NCI-H2107 treated with DMSO at 0.1 percent for 48 hours (cell line): ENCODE data around the gene LHFPL3.

Experiments used
- DNase-seq: peaks from one replicate; lab custom pipeline; 2025; ENCODE audit not compliant: unreplicated experiment; lab: John Stamatoyannopoulos, UW

The LHFPL3 gene

GRCh38 chr7:104838537-104839299 is 510.3 kb downstream of the LHFPL3 start:
- no peak for DNase-seq

DNA sequence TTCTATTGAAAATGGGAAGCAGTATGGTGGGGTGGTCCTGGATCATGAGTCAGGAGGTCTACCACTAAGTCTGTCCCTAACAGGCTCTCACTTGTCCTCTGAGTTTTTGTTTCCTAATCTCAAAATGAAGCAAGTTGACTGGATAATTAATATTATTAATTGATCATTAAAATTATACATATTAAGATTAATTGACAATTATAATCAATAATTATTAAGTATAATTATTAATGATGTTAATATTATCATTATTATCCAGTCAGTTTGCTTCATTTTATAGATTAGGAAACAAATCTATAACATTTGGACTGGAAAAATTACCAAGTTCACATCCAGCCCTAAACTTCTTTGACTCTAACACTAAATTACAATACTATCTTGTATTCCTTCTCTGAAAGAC is 511.4 kb downstream of the LHFPL3 start:
- DNase-seq: no peak

GRCh38 chr7:104841798-104842197 is 513.4 kb downstream of the LHFPL3 start:
- DNase-seq: no peak

GRCh38 chr7:104843198-104843597 is 514.8 kb downstream of the LHFPL3 start:
- no peak for DNase-seq

GRCh38 chr7:104845557-104845956 is 517.2 kb downstream of the LHFPL3 start:
- DNase-seq: no peak

DNA sequence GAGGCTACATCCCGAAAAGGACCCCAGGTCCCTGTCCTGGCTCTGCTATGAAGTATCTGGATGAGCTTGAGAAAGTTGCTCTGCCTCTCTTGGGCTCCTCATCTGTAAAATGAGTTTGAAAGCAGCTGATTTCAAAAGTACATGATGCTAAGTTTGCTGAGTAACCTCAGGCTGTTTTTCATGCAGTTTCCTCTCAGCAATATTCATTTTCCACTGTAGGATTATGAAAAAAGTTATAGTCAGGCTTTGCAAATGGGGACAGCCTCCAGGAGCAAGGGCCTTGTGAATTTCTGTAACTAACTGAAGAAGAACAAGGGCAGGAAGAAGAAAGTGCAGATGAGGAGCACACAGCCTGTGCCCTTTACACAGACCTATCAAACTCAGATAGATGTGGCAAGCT is 518.3 kb downstream of the LHFPL3 start:
- no peak for DNase-seq

- DNase-seq: peak; percentile 52
Measured at GRCh38 chr7:104848138-104848990, 520.0 kb downstream of the LHFPL3 start.

DNA sequence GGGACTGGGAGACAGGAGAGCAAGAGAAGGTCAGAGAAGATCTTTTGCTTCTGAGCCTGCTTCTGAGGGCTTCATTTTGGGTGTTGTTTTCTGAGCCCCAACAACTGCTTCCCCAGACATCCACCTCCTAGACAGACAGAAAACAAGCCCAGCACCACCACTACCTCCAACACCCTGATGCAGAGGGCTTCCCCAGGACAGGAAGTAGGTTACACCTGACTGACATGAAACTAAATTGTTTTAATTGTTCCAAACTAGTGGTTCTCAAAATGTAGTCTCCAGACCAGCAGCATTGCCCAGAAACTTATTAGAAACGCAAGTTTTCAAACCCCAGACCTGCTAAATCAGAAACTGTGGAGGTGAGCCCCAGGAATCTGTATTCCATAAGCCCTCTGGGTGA is 522.0 kb downstream of the LHFPL3 start:
- no peak for DNase-seq

DNA sequence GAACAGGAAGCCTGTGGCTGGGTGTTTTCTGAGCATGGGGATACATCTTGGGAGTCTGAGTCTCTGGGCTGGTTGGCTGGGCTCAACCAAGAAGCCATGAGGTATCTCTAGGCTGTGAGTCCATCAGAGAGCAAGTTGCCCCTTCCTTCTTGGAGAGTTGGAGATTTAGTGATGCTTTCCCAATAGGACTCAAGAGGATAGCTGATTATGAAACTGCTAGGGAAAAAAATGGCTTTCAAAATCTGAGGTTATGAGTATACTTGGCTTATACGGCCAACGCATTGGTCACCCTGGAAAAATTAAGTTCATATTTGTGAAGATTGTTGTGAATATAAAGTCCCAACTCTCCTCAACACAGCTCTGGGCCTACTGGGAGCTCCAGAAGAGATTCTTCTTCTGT is 522.9 kb downstream of the LHFPL3 start:
- DNase-seq: no peak

DNA sequence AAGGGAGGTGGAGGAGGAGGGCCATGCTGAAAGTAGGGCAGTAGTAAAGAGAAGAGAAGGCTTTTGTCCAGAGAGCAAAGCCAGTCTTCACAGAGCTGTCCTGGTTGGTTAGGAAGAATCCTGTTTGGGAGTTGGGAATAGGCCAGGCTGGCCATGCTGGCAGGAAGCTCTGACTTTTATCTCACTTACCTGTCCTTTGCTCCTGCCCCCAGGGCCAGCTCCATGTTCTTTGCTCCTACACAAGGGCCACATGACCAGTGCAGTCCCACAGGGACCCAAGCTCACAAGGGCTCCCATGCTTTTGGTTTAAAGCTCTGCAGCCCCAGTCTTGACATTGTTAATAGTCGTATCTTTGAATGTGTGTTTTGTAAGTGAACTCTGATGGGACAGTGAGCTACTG is 524.0 kb downstream of the LHFPL3 start:
- no peak for DNase-seq

DNA sequence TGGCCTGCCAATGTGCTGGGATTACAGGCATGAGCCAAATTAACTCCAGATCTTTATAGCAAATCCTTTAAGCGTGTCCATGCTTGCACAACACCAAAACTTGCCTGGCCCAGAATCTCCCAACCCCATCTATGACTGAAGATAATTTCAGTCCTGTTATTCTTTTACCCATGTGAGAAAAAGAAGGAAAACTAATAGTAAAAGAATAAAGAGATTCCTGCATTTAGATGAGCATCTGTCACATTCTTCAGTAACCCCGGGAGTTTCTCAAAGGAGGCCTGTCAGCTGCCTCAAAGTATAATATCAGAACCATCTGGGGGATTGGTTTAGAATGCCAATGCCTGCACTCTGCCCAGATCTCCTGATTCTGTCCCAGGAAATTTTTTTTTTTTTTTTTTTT is 527.5 kb downstream of the LHFPL3 start:
- no peak for DNase-seq

DNA sequence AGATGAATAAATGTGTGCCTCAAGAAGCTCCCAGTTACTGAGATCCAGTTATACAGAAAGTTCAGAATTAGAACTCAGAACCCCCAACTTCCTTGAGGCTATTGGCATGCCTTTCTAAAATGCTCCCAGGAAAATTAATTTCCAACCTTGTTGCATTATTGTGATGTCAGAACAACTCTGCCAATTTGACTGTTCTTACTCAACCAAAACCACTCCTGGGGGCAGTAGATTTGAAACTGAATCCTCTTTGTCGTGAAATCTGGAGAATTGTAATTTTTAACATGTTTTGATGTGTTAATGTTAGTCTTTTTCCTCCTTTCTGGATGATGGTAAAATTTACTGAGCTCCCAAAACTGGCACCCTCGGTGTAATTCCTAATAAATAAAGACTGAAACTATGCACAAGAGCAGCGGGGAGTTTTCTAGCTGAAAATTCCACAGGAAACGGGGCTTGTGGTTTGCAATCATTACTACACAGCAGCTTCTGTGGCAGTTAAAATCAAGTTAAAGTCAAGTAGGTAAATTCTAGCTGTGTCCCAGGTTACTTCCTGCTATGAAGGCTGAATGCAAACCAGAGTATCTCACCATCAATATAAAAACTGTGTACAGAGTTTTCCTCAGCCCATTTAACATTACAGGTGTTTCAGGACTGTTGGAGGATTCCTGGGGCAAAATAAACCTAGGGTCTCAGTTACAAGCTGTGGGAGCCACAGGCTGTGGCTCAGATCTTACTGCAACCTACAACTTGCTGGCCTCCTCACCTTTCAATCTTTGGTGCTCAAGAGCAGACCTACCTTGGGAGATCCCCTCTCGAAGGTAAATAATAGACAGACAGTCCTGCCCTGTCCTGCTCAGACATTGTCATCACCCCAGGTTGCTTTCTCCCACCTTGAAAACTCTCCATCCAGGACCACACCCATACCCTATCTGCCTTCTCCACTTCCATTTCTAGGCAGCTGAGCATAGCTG is 529.3 kb downstream of the LHFPL3 start:
- peak; percentile 2 for DNase-seq

- DNase-seq: no peak
Measured at GRCh38 chr7:104859754-104860426, 531.5 kb downstream of the LHFPL3 start.

DNA sequence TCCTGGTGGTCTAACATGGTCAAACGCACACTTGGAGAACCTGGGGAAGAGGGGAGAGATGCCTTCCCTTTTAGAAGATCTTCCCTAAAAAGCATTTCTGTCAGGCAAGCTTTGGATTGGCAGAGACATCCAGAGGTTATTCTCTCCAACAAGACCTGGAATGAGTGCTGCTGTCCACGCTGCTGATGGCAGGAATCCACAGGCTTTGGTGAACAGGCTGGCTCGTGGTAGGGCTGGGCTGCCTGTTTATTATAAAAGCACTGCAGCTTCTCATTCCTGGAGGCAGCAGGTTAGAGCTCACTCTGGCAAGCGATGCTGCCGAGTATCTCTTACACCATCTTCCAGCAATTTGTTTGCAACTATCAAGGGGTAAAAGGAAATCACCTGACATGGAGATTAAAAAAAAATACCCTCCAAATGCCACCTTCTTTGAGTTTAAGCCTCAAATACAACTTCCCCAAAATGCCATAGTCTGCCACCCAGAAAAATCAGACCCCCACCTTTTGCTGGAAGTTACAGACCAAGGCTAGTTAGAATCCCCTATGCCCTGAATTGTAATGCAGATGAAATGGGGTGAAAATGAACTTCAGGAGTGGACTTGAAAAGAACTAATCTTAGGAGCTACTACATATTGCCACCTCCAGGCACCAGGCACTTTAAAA is 533.5 kb downstream of the LHFPL3 start:
- DNase-seq: no peak

GRCh38 chr7:104862719-104863118 is 534.3 kb downstream of the LHFPL3 start:
- no peak for DNase-seq

DNA sequence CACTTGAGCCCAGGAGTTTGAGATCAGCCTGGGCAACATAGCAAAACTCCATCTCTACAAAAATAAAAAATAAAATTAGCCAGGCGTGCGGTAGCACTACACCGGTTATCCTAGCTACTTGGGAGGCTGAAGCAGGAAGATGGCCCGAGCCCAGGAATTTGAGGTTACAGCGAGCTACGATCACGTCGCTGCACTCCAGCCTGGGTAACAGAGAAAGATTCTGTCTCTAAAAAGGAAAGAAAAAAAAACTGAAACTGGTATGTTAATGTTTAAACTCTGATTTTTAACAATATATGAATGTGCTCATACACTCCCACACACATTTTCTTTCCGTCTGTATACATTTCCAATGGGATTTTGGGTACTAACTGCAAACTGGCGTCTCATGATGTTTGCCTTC is 545.0 kb downstream of the LHFPL3 start:
- DNase-seq: no peak

- no peak for DNase-seq
Measured at GRCh38 chr7:104878577-104878976, 550.2 kb downstream of the LHFPL3 start.

DNA sequence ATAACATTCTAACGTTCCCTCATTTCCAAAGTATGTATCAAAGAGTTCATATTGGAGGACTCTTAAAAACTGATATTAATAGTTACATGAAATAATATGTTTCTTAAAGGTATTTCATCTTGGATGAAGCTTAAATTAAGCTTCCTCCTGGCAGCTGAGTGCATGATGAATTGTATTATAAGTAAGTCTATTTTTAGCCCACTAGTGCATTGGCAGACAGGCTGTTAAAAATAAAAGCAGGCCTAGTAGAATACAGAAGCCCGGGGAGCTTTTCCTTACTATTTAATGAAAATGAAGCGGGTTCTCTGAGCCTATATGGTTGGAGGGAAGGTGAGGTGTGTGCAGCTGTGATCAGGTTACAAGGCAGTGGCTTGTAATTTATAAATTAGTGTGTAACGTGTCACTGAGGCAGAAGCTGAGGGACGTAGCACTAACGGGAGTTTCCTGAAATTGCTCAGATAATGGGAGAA is 554.9 kb downstream of the LHFPL3 start:
- peak; percentile 70 for DNase-seq

GRCh38 chr7:104883718-104884452 is 555.5 kb downstream of the LHFPL3 start:
- peak; percentile 70 for DNase-seq
